ENCODE measurements around the gene TSPAN12. TPM values are rescaled to one million over a fixed set of nuclear protein-coding genes. Genes with fewer than 3 reads are reported as not detected.
A peak's percentile ranks its signal among the peaks of the same experiment; 100 is the strongest.

The TSPAN12 gene
- total RNA-seq, 1 experiment from 2014 or later = 8.7 TPM

- Histone ChIP-seq H2AK5ac (ENCODE audit: insufficient read length, low read length) (no peak overlapping the region), H4K8ac (replicated peaks; ENCODE audit: insufficient read length, low read depth, low read length) (no peak overlapping the region), H3T11ph (ENCODE audit: low read length) (no peak overlapping the region), H3K27ac (ENCODE audit: insufficient read length, low read depth, low read length) (no peak overlapping the region), H3K56ac (ENCODE audit: insufficient read length, low read depth, low read length) (no peak overlapping the region), H4K91ac (ENCODE audit: insufficient read length, low read depth, low read length) (no peak overlapping the region), H3K14ac (ENCODE audit: insufficient read depth, low read length) (no peak overlapping the region), H3K4me2 (ENCODE audit: insufficient read depth, insufficient read length, low read length) (no peak overlapping the region), H3K27me3 (ENCODE audit: insufficient read depth, low read length) (no peaks in the 10 kb centered on the region), H4K5ac (ENCODE audit: insufficient read length, low read depth, low read length) (no peak overlapping the region), H2BK15ac (ENCODE audit: low read depth, low read length) (no peak overlapping the region), H4K20me1 (ENCODE audit: control insufficient read depth, insufficient read depth, insufficient read length) (no peaks in the 10 kb centered on the region), H3K79me2 (ENCODE audit: insufficient read depth, low read length) (no peaks in the 10 kb centered on the region), H2AFZ (ENCODE audit: low read length) (no peak overlapping the region), H3K4me1 (ENCODE audit: insufficient read depth, low read length) (no peaks in the 10 kb centered on the region), H2BK120ac (ENCODE audit: low read depth, low read length, poor library complexity, severe bottlenecking) (no peak overlapping the region), H3K9me3 (ENCODE audit: control insufficient read depth, low read depth, low read length) (no peaks in the 10 kb centered on the region), H3K79me1 (ENCODE audit: insufficient read depth, low read depth, low read length, poor library complexity, severe bottlenecking) (no peaks in the 10 kb centered on the region), H3K18ac (ENCODE audit: insufficient read length, low read depth, low read length) (no peak overlapping the region), H3K9ac (ENCODE audit: extremely low read depth, insufficient read length, low read length) (no peak overlapping the region), H3K23ac (ENCODE audit: insufficient read length, low read depth, low read length) (no peak overlapping the region), H2BK5ac (ENCODE audit: insufficient read length, low read length) (no peak overlapping the region), H3K23me2 (ENCODE audit: insufficient read length, low read depth, low read length, poor library complexity, severe bottlenecking) (no peaks in the 10 kb centered on the region), H2BK20ac (ENCODE audit: low read depth, low read length, poor library complexity, severe bottlenecking) (no peak overlapping the region), H3K4ac (ENCODE audit: low read depth, low read length) (no peak overlapping the region), H2BK12ac (ENCODE audit: insufficient read length, low read depth, low read length) (no peak overlapping the region)
- Mint-ChIP-seq H3K4me1 (peaks cover 0 to 4% of the 10 kb centered on the region in 2 experiments; a peak in 1 of 4 replicates), H3K4me3 (no peak overlapping the region), H3K36me3 (ENCODE audit: insufficient read depth in 1 of 3, low read depth in 3 of 3) (no peaks in the 10 kb centered on the region), H3K27me3 (ENCODE audit: low read depth) (no peaks in the 10 kb centered on the region), H3K27ac (peak overlapping the region in 1 of 3 experiments; percentile 4; a peak in 2 of 7 replicates), H3K9me3 (no peaks in the 10 kb centered on the region)
- TF ChIP-seq, protein P1, sequence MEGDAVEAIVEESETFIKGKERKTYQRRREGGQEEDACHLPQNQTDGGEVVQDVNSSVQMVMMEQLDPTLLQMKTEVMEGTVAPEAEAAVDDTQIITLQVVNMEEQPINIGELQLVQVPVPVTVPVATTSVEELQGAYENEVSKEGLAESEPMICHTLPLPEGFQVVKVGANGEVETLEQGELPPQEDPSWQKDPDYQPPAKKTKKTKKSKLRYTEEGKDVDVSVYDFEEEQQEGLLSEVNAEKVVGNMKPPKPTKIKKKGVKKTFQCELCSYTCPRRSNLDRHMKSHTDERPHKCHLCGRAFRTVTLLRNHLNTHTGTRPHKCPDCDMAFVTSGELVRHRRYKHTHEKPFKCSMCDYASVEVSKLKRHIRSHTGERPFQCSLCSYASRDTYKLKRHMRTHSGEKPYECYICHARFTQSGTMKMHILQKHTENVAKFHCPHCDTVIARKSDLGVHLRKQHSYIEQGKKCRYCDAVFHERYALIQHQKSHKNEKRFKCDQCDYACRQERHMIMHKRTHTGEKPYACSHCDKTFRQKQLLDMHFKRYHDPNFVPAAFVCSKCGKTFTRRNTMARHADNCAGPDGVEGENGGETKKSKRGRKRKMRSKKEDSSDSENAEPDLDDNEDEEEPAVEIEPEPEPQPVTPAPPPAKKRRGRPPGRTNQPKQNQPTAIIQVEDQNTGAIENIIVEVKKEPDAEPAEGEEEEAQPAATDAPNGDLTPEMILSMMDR (conservative IDR thresholded peaks at IDR 0.05) = no peak
- no CpG with 5 or more reads among the region's 2 CpGs for WGBS (ENCODE audit: extremely low coverage, insufficient read length, low lambda C conversion rate)
- DNase-seq = no peak
Observed at GRCh38 chr7:120760050-120760449, 97.9 kb downstream of the TSPAN12 start.
